ENCODE measurements around the gene SIX5. TPM values are rescaled to one million over a fixed set of nuclear protein-coding genes. Genes with fewer than 3 reads are reported as not detected.

SIX5 gene
- total RNA-seq, 1 experiment from 2014 or later: 26.8 TPM

DNA sequence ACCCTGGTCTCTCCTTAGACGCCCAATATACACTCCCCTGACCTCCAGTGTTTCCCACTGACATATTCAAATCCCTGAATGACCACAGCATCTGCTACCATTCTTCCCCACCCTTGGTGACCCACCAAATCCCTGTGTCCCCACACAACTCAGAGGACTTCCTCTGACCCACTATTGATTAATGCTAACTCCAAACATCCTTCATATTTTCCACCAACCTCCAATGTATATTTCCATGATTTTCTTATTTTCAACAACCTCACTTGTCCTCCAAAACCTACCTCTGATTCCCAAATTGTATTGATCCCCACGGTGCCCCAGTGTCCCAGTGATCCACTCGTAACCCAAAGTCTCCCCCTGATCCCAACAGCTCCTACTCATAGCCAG is 24.1 kb upstream of the SIX5 start:
- no peak for DNase-seq (ENCODE audit: low spot score)

DNA sequence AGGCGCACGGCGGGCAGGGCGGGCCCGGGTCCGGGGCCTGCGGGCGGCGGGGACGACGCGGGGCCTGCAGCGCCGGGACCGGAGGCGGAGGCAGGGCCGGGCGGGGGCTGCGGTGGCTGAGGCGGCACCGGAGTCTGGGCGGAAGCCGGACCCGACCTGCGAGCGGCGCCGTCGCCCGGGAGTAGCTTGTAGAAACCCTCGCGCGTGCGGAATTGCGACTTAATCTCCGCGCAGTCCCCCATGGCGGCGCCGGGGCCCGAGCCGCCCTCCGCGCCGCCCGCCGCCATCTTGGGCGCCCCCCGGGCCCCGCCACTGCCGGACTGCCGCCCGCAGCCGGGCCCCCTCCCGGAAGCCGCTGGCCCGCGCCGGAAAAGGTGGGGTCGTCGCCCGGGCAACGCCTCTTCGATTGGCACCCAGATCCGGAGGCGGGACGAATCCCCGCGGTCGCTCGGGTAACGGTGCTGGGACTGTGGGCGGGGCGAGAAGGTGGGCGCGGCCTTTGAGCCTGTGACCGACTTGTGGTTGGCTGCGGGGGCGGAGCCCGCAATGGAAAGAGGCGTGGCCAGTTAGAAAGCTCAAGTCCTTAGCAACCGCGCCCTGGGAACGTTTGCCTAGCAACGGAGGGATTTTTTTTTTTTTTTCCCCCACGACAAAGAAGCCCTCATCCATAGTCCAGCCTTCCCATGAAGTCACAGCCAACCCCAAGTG is 23.6 kb upstream of the SIX5 start, which contains the start of gene DMWD:
TSS of gene DMWD (minus strand) at position 376 of the 708 bp plus-strand sequence. CDS start at position 287, 89 bp downstream.
- peak; percentile 100 for DNase-seq (ENCODE audit: low spot score)

DNA sequence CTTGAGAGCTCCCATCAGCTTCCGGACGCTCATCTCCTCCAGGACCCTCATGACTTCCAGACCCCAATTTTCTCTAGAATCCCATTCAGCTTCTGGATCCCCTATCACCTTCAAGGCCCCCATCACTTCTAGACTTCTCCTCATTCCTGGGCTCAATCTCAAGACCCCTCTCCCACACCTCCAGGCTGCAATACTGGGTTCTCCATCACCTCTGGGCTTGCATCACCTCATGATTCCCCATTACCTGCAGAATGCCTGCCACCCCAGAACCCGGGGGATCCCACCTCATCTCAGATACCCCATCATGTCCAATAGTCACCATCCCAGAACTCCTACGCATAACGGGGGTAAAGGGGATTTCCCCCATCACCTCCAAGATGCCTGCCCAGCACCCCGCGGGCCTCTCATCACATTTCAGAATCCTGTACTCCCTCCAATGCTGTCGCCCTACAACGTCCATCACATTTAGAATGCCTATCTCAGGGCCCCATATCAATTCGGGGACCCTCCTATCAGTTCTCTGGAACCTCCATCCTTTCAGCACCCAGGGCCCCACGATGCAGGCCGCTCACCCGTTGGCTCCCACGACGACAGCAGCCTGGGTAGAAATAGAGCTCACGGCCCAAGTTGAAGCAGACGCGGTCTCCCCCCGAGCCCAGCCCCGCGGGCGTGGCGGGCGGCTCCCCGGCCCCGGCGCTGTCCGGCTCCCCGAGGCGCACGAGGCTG is 22.9 kb upstream of the SIX5 start:
- no peak for DNase-seq (ENCODE audit: low spot score)

DNA sequence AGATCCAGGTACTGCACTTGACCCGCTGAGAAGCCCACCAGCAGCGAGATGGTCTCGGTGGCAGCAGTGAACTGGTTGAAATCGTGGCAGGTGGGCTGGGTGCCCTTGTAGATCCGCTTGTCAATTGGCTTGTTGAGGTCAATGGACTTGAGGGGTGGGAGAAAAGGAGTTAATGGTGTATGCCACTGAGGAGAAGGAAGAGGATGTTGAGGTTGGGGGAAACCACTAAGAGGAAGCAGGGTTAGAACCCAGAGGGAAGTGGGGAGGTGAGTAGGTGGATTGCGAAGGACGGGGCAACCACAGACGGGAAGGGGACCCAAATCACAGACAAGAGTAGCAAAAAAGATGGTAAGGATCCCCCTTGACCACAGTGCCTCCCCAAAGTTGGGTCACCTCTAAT is 21.9 kb upstream of the SIX5 start:
- DNase-seq (ENCODE audit: low spot score): no peak

DNA sequence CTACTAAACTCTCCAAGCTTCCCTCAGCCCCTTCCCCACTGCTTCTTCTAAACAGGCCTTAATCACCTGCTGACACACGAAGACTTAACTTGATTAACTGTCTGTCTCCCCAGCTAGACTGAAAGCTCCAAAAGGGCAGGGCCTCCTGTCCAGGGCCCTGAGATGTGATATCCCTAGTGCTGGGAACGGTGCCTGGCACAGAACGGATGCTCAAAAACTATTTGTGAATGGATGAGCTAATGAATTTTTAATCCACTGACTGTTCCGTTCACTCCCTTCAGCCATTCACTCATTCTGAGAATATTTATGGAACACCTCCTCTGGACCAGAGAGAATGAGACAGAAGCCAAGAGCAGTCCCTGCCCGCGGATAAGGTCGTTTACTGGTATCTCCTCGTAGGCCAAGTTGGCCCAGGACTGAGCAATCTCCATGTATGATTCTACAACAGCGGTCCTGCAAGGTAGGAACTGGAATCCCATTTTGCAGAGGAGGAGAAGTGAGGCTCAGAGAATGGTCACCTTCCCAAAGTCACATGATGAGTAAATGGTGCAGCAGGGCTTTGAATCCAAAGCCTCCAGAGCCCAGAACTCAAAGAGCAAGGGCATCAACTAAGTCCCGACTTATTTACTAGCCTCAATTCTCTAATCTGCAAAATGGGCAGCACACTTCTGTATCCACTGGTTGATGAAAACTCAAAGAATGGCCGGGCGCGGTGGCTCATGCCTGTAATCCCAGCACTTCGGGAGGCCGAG is 20.2 kb upstream of the SIX5 start:
- DNase-seq (ENCODE audit: low spot score): no peak

DNA sequence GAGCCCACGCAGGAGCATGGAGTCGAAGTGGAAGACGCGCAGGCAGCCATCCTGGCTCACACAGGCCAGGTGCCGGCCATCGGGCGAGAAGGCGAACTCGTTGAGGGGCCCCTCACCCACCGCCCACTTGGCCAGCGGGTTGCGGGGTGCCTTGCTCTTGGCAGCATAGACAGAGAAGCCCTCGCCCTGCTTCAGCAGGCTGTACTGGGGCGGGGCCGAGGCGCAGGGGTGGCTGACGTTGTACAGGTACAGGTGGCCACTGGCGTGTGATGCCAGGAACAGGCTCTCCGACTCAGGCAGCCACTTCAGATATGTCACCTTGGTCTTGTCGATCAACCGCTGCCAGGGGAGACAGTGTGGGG is 17.5 kb upstream of the SIX5 start:
- DNase-seq (ENCODE audit: low spot score): no peak

DNA sequence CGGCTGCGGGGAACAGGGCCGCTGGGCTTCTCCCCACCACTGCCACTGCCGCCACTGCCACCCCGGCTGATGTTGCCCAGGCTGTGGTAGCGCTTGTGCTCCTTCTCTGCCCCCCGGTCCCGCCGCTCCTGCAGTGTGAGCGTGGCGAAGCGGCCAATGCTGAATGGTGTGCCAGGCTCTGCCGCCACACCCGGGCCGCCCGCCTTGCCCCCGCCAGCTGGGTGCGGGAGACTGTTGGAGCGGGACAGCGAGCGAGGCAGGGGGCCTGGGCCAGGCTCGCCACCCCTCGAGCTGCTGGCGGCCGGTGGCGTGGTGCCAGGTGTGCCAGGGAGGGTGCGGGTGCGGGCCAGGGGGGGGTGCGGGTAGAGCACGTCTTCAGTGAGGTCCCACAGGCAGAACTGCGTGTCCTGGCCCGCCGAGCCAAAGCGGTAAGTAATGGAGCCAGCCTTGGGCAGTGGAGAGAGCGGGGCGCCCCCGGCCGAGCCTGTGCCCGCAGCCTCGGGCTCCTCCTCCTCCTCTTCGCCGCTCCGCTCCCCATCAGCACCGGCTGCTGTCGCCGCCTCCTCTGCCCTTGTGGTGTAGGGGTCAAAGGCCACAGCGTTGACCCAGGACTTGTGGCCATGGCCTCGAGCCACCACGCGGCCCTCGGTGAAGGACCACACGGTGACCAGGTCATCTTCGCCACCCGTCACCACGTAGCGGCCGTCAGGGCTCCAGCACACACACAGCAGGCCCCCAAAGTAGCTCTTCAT is 16.9 kb upstream of the SIX5 start:
- no peak for DNase-seq (ENCODE audit: low spot score)

DNA sequence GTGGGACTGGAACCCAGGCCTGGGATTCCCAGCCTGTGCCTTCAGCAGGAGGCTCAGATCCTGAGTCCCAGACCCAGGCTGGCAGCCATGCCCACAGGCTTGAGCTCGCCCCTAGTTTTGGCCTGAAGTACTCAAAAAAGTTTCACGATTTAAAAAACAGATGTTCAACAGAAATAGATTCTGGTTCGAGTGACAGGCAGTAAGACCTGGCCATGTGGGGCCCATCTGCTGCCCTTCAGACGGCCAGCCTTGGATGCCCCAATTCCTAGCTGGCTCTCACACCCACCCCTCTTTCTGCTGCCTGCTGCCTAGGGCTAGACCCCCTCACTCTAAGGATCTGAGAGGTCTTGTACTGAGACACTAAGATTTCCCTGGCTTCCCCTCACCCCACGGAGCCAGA is 16.0 kb upstream of the SIX5 start:
- no peak for DNase-seq (ENCODE audit: low spot score)

DNA sequence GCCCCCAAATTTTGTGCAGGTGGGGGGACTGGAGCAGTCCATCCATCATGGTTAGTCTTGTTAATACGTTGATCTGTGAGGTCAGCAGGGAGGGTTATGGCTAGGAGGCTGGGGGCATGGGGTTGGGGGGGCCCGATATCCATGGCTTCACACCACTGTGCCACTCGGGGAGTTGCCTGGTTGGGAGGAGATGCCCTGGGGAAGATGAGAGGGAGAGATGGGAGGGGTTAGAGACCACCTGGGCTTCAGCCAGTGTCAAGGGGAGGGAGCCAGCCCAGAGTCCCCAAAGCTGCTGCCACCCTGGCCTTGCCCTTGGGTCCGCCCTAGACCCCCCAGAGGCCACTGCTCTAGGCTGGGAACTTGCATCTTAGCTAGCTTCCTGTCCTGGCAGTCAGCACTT is 15.0 kb upstream of the SIX5 start:
- DNase-seq (ENCODE audit: low spot score): no peak

DNA sequence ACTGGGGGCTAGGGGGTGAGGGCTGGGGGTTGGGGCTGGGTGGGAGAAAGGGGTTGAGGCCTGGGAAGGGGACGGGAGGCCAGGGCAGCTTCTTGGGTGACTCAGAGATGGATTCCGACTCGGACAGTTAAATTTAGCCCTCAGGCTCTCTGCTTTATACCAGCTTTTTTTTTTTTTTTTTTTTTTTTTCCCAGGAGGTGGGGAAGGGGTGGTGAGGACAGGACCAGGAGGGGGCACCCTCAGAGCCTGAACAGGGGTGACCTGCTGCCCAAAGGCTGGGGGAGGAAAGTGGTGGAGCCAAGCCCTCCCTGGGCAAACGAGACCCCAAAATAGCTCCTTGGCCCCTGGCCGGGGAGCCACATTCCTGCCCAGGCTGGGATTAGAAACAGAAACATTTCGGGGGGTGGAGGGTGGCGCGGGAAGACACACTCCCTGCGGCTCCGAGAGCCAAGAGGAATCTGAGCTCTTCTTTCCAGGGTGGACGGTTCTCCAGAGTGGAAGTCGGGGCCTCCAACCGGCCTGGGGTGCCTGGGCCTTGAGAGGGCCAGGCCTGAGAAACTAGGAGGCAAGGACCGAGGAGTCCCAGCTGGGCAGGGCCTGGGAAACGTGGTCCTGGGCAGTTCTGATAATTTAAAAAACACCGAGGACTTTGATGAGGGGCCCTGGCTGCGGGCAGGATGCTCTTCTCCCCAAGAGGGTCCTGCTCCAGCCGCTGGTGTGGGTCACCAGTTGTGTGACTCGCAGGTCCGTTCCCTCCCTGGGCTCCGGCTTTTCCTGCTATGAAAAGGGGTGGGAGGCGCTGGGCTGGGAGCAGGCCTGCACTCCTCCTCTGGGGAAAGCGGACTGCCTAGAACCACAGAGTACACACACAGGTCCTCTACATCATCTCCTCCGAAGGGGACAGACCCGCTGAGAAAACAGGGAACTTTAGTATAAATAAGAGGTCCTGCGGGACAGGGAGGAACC is 14.1 kb upstream of the SIX5 start:
- DNase-seq (ENCODE audit: low spot score): no peak

DNA sequence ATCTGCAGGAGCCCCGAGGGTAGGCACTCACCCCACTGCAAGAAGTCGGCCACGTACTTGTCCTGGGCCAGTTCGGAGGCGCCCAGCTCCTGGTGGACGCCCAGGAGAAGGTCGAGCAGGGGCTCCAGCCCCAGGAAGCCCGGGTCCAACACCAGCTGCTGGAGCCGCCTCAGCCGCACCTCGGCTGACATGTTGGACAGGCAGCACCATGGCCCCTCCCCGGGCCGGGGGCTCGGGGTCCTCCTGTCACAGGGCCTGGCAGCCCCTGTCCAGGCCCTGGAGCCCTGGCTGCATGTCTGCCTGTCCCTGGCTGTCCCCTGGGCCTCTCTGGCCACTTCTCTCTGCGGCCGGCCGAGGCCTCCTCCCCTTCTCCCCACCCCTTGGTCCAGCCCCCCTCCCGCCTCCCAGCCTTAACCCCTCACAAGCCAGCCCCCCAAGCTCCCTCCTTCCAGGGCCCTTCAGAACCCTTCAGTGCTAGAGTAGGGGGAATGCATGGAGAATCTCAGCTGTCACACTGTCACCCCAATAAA is 13.2 kb upstream of the SIX5 start, which contains the start of gene DMPK:
TSS of gene DMPK (minus strand) at position 329 of the 530 bp plus-strand sequence. CDS start at position 191, 138 bp downstream.
- no peak for DNase-seq (ENCODE audit: low spot score)

DNA sequence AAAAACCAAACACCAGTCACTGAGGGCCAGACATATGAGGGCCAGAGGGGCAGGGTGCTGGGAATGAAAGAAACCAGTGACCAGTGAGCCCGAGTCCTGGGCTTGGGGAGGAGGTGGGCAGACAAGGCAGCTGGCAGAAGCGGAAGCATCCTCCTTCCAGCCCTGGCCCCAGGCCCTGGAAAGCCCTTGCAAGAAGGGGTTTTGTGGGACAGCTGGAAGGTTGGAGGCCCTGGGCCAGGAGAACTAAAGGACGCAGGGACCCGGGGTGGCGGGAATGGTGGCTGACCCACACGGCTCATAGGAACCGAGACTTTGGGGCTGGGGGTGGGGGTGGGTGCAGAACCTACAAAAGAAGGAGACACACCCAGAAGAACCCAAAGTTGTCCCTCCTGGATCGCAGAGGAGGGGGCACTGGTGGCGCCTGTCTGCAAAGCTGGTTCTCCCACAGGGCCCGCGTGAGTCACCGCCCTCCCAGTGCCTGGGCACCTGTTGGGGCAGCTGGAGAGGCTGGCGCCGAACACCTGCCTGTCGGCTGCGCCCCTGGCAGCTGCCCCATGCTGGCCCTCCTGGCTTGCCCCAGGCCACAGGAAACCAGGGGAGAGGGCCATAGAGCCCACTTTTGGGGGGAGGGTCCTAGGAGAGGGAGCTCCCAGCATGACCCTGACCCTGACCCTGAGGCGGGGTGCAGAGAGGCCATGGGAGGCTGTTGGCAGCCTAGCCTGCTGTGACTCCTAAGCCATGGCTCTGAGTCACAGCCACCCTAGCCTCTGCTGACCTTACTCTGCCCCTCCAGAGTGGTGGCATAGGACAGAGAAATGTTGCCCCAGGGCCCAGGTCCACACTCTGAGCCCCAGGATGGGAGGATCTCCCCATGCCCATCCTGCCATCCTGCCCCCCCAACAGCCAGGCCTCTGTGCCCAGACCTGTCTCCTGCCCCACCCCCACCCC is 12.4 kb upstream of the SIX5 start:
- peak; percentile 75 for DNase-seq (ENCODE audit: low spot score)

DNA sequence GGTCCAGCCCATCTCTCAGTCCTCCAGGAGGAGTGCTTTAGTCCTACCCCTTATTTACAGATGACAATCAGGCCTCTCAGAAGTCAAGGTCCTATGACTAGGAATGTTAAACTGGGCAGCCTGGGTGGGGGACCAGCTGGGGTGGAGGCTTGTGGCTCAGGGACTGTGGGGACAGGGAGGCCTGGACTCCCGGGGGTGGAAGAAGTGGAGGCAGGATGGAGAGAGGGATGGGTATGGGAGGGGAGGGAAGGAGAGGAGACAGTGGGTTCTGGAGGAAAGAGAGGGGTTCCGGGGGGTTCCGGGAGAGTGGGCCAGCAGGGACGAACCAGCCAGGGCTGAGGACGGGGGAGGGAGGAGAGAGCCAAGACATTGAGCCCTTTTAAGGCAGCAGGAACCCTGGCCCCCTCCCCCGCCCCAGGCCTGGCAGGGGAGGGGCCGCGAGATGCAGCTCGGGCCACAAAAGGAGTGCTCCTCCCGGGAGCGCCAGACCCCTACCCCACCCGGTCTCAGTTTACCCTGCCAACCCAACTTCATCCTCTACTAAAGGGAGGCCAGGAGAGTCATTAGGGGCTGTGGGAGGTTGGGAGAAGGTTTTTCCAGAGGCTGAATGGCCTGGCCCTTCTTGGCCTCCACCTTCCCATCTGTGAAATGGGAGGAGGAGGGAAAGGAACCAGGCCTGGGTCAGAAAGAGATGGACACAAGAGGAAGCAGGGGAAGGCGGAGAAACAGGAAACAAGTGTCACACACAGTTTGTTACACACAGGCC is 11.6 kb upstream of the SIX5 start:
- no peak for DNase-seq (ENCODE audit: low spot score)

DNA sequence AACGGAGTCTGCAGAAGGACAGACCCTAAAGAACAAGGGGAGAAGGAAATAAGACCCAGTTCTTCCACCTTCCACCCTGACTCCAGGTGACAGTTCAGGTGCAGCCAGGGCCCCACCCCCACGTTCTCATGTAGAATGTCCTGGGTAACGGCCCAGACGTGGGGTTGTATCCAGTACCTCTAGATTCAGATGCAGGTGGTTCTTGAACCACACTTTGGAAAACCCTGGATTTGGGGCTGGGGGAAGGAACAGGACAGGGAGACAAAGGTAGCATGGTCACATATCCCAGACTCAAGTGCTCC is 11.0 kb upstream of the SIX5 start:
- DNase-seq (ENCODE audit: low spot score): peak; percentile 50

DNA sequence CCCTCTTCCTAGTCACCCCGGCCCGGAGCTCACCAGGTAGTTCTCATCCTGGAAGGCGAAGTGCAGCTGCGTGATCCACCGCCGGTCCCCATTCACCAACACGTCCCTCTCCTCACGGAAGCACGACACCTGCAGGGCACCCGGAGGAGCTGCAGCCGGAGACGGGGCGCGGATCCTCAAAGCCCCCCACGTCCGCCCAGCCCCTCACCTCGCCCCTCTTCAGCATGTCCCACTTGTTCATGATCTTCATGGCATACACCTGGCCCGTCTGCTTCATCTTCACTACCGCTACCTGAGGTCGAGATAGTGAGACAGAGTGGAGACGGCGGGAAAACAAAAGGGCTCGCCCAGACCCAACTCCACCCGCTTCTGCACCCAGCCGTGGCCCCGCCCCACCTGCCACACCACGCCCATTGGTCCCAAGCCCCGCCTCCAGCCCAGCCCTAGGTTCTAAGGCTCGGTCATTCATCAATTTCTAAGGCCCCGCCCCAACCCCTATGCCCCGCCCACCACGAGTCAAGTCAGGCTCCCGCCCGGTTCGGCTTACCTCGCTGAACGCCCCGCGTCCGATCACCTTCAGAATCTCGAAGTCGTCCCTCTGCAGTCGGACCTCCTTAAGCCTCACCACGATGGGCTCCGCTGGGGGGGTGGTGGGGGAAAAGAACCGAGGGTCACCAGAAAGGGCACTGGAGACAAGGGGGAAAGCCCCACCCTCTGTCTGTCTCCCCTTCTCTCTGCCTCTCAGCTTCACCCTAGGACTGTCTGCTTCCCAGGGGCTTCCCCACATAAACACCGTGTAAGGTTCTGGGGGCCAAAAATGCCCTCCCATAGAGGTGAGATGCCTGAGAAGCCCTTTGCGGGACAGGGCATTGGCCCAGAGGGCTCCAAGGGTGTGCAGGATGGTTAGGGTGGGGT is 10.4 kb upstream of the SIX5 start:
- DNase-seq (ENCODE audit: low spot score): peak; percentile 99

DNA sequence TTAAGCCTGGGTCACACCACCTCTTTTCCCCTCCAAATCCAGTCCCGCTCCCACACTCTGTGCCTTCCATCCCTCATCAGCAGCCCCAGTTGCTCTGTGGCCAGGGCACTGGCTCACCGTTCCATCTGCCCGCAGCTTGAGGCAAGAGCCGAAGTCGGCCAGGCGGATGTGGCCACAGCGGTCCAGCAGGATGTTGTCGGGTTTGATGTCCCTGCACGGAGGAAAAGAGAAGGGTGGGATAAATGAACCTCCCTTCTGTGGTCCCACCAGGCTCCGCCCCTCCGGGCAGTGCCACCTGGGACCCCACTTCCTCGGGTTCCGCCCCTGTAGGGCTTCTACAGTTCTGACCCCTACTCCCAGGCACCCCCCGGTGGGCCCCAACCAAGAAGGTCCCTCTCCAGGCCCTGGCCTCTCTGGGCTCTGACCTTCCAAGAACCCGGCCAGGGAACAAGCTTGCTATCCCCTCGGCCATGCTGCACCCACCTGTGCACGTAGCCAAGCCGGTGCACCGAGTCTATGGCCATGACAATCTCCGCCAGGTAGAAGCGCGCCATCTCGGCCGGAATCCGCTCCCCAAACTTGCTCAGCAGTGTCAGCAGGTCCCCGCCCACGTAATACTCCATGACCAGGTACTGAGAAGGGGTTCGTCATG is 9.1 kb upstream of the SIX5 start:
- no peak for DNase-seq (ENCODE audit: low spot score)

DNA sequence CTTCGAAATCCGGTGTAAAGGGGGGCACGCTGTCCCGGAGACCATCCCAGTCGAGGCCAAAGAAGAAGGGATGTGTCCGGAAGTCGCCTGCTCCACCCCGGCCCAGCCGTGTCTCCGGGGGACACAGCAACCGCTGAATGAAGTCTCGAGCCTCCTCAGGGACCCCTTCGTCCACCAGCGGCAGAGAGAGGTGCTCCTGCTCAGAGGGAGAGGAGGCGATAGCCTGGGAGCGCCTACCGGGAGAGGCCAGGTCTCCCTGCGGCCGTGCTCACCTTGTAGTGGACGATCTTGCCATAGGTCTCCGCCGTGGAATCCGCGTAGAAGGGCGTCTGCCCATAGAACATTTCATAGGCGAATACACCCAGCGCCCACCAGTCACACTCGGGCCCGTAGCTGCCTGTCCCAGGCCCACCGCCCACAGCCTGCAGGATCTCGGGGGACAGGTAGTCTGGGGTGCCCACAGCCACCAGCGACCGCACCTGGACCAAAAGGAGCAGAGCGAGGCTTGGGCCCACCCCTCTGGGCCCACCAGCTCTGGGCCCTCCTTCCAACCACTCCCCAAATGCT is 8.4 kb upstream of the SIX5 start:
- DNase-seq (ENCODE audit: low spot score): no peak

Measured in HT-29 (cell line).